GM19395 (cell line): ENCODE data around the gene DHFR.
"Not testable (repeated sequence)": the region's sequence is repeated elsewhere in the genome, so short reads cannot be mapped to it uniquely, and the experiment has no call there.

Experiments used
- ATAC-seq: cut with Tn5 transposase; IDR thresholded peaks from one replicate; pipeline ENCODE4 v1.9.1; 2021; ENCODE audit warnings: mild to moderate bottlenecking, moderate library complexity; ENCODE audit not compliant: unreplicated experiment

DHFR gene

DNA sequence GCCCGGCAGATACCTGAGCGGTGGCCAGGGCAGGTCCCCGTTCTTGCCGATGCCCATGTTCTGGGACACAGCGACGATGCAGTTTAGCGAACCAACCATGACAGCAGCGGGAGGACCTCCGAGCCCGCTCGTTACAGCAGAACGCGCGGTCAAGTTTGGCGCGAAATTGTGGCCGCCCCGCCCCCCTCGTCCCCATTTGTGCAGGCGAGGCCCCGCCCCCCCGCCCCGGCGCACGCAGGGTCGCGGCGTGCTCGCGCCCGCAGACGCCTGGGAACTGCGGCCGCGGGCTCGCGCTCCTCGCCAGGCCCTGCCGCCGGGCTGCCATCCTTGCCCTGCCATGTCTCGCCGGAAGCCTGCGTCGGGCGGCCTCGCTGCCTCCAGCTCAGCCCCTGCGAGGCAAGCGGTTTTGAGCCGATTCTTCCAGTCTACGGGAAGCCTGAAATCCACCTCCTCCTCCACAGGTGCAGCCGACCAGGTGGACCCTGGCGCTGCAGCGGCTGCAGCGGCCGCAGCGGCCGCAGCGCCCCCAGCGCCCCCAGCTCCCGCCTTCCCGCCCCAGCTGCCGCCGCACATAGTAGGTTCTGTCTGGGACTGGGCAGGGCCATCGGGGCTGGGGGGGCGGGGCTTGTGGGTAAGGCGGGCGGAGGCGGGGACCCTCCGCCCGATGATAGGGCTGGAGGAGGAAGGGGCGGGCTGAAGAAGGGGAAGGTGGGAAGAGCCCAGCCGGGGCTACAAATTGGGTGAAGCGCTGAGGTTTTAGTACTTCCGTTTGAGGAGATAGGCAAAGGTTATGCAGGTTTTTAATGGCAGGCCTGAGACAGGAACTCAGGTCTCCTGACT lies at the start of gene DHFR, which contains the start of gene MSH3:
DHFR (minus strand) TSS at position 593 of the 840 bp plus-strand sequence; CDS start at position 99, 494 bp downstream.
MSH3 (plus strand) TSS at position 262 of the 840 bp plus-strand sequence; CDS start at position 338, 76 bp downstream.
- peak; percentile 49 for ATAC-seq

GRCh38 chr5:80704221-80704620 lies 49.4 kb upstream of the DHFR start:
- no peak for ATAC-seq

- no peak for ATAC-seq
Measured at GRCh38 chr5:80703747-80704146, 49.0 kb upstream of the DHFR start.

GRCh38 chr5:80703291-80703690 lies 48.5 kb upstream of the DHFR start:
- no peak for ATAC-seq

GRCh38 chr5:80701597-80701996 lies 46.8 kb upstream of the DHFR start:
- ATAC-seq: no peak

- ATAC-seq: no peak
Measured at GRCh38 chr5:80698369-80698768, 43.6 kb upstream of the DHFR start.

GRCh38 chr5:80697100-80697499 lies 42.3 kb upstream of the DHFR start:
- ATAC-seq: no peak

GRCh38 chr5:80696450-80696849 lies 41.7 kb upstream of the DHFR start:
- no peak for ATAC-seq

DNA sequence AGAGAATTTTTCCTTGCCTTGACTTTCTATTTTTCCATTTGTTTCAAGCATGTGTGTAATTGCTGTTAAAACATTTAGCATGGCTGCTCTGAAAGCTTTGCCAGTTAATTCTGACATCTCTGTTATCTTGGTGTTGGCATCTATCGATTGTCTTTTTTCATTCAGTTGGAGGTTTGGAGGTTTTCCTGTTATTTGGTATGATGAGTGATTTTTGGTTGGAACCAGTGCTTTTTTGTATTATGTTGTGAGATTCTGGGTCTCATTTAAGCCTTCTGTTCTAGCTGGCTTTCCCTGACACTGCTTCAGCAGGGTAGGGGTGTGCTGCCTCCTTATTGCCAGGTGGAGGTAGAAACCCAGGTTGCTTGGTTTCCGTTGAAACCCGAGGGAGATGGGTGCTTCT lies 40.9 kb upstream of the DHFR start:
- no peak for ATAC-seq

GRCh38 chr5:80689627-80690026 lies 34.8 kb upstream of the DHFR start:
- ATAC-seq: no peak

DNA sequence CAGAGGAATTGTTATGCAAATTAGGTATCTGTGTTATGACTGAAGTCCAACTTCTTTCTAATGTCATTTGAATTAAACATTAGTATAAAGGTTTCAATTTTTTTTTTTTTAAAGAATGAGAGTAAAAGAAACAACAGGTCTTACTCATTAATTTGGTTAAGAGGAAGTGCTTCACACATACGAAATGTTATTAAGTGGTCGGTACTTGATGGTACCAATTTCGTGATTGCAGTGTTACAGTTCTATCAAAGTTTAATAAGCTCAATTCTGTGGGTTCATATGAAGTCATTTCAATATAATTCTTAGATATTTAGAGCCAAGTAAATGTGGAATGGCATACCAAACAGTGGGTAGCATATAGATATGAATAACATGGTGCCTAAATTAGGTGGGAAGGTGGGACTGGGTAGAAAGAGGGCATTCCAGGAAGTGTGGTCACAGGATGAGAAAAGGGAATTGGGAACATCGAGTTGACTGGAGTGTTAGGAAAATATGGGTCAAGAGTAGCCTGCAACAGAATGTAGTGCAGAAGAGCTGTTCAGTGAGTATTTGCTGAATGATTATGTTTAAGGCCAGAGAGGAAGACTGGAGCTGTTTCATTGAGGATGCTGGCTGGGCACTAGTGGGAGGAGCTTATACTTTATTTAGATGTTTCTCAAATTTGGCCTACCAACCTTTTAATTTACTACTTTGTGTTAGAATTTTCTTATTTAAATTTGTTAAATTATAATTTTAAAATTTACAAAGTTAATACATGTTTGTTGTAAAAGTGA lies 34.1 kb upstream of the DHFR start:
- no peak for ATAC-seq

DNA sequence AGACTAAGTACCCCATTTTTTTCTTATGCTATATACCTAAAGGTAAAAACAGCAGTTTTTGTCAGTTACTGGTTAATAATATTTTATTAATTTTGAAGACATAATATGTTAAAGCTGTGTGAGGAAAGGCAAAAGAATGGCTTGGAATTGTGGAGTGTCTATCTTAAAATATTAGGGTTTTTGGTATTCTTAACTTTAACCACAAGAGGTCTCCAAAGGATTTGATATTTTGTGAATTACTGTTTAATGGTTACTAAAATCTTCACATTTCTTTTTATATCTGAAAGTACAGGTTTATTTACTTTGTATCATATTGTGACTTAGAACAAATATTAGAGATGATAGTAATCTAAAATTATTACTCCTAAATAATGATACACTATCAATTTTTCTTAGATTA lies 32.0 kb upstream of the DHFR start:
- no peak for ATAC-seq

DNA sequence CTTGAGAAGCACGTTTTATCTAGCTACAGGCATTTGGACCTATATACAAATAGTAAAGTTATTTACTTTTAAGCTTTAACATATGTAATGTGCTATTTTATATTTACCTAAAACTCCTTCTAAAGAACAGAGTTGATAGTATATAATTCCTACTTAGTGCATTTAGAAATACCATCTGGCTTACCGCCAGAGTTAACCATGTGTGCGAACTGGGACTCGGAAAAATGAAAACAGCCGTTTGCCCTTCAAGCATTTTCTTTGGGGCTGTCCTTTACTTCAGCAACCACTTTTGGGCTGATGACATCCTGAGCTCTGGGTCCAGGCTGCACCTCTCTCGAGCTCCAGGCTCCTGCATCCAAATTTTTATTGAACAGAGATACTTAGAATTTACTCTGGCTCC lies 21.9 kb upstream of the DHFR start:
- no peak for ATAC-seq

GRCh38 chr5:80672140-80672736 lies 17.5 kb upstream of the DHFR start:
- peak; percentile 47 for ATAC-seq

- peak; percentile 85 for ATAC-seq
Measured at GRCh38 chr5:80668016-80668969, 13.5 kb upstream of the DHFR start.

DNA sequence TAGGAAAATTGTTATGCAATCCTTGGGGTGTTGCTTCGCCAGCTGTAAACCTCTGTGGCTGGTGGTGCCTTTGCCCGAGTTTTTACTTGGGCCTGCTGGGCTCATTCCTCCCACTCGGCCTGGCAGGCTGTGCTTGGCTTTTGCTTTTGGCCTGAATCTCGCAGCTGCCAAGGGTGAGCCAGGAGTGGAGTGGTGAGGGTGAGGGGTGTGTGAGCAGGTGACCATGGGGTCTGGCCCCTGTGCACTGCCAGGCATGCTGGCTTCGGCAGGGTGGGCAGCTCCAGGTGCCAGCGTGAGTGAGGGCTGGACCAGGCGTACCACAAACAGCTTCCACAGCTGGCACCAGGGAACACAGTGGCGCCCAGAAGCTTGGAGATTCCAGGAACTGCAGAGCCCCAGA lies 12.6 kb upstream of the DHFR start:
- no peak for ATAC-seq

DNA sequence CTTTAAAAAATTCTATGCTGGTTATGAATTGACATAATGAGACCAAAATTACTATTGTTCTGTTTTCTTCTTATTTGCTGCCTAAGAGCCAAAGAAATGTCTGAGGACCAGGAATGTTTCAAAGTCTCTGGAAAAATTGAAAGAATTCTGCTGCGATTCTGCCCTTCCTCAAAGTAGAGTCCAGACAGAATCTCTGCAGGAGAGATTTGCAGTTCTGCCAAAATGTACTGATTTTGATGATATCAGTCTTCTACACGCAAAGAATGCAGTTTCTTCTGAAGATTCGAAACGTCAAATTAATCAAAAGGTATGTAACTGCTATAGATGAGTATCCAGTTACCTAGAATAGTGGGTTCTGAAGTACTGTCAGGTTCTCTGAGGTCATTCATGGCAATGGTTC lies 10.3 kb upstream of the DHFR start:
- ATAC-seq: no peak

DNA sequence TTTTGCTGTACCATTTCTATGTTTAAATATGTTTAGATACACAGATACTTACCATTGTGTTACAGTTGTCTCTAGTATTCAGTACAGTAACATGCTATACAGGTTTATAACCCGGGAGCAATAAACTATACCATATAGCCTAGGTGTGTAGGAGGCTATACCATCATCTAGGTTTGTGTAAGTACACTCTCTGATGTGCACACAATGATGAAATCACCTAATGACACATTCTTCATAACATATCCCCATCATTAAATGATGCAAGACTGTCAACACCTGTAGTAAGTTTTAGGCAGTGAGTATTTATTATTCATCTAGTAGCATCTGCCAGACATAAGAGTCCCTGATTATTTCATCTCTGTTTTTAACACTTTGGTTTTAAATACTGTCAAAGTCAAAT lies 7.3 kb upstream of the DHFR start:
- ATAC-seq: no peak

DNA sequence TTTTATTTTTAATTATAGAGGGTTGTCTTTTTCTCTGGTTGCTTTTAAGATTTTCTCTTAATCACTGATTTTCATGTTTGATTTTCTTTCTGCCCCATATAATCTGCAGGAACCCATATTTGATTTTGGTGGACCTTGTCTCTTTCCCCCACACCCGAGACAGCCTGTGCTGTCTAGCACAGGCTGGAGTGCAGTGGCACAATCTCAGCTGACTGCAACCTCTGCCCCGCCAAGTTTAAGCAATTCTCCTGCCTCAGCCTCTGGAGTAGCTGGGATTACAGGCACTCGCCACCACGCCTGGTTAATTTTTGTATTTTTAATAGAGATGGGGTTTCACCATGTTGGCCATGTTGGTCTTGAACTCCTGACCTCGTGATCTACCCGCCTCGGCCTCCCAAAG lies 5.9 kb upstream of the DHFR start:
- ATAC-seq: not testable (repeated sequence)

GRCh38 chr5:80659106-80659505 lies 4.3 kb upstream of the DHFR start:
- no peak for ATAC-seq
